GM23338 (cell line): ENCODE measurements around the gene ODAD4.

Experiments used
- CREB1 ChIP-seq: fragments of 250-450 bp; sonication (Bioruptor Pico); IDR thresholded peaks from 2 replicates; pipeline ENCODE4 v1.5.0; 2020; ENCODE audit warnings: low read depth, mild to moderate bottlenecking, moderate library complexity
- CTCF ChIP-seq, 2 experiments: fragments of 200-600 bp in 1 of 2; sonication (generic) in 1 of 2; conservative IDR thresholded peaks; 2 replicates each; pipeline versions ENCODE4 v1.5.1 to v1.6.1; 2016 to 2017; ENCODE audit warnings: antibody characterized with exemption in 2 of 2, low read depth in 2 of 2, mild to moderate bottlenecking in 2 of 2, moderate library complexity in 1 of 2
- EZH2 ChIP-seq: fragments of 200-600 bp; sonication (generic); IDR thresholded peaks from one replicate; pipeline ENCODE4 v1.8.0; 2017; ENCODE audit warnings: antibody characterized with exemption, mild to moderate bottlenecking, low read depth; ENCODE audit not compliant: unreplicated experiment
- EZH2phosphoT487 ChIP-seq: fragments of 200-600 bp; sonication (generic); IDR thresholded peaks from one replicate; pipeline ENCODE4 v1.8.1; 2018; ENCODE audit warnings: antibody characterized with exemption; ENCODE audit not compliant: unreplicated experiment
- JUNB ChIP-seq: IDR thresholded peaks from one replicate; pipeline ENCODE4 v1.6.1; 2016; ENCODE audit warnings: antibody characterized with exemption; ENCODE audit not compliant: unreplicated experiment
- POLR2AphosphoS5 ChIP-seq: IDR thresholded peaks from 2 replicates; pipeline ENCODE4 v1.6.1; 2016; ENCODE audit warnings: antibody characterized with exemption, low read depth
- STAT1 ChIP-seq: IDR thresholded peaks from one replicate; pipeline ENCODE4 v1.6.1; 2016; ENCODE audit warnings: antibody characterized with exemption; ENCODE audit not compliant: unreplicated experiment
- TF ChIP-seq, protein P1 (sequence below): IDR thresholded peaks from one replicate; pipeline ENCODE4 v1.6.1; 2018; ENCODE audit warnings: antibody characterized with exemption; ENCODE audit not compliant: unreplicated experiment
- TF ChIP-seq, protein P2 (sequence below): fragments of 250-450 bp; sonication (Bioruptor Pico); IDR thresholded peaks from 2 replicates; pipeline ENCODE4 v1.5.0; 2020; ENCODE audit warnings: mild to moderate bottlenecking, moderate library complexity

DNA sequence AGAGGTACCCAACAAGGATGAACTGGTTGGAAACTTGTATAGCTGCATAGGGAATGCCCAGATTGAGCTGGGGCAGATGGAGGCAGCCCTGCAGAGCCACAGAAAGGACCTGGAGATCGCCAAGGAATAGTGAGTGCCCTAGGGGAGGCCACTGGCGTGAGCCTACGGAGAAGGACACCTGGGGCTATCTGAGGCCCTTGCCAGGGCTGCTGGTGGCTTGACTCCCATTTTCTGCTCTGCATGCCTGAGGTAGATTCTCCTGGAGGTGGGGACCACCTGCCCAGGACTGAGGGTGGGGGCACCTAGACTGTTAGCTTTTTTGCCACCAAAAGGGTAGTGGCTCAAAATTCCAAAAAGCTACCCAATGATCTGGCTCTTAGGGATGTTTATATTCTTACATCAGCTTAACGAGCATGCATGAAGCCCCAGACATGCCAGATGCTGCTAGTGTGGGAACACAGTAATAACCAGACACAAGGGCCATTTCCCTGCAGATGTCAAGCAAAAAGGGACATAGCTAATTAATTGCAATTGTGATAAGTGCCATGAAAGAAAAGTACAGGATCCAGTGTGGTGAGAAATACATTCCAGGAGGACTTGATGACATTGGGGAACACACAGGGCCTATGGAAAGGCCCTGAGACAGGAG lies 8.8 kb downstream of the ODAD4 start:
- no peak for TF ChIP-seq CTCF (conservative IDR thresholded peaks at IDR 0.05; ENCODE audit: low read depth in 2 of 2)
- TF ChIP-seq POLR2AphosphoS5: no peak
- TF ChIP-seq CREB1 (CRISPR knock-in tag): no peak
- TF ChIP-seq EZH2: no peak
- TF ChIP-seq, protein P1, sequence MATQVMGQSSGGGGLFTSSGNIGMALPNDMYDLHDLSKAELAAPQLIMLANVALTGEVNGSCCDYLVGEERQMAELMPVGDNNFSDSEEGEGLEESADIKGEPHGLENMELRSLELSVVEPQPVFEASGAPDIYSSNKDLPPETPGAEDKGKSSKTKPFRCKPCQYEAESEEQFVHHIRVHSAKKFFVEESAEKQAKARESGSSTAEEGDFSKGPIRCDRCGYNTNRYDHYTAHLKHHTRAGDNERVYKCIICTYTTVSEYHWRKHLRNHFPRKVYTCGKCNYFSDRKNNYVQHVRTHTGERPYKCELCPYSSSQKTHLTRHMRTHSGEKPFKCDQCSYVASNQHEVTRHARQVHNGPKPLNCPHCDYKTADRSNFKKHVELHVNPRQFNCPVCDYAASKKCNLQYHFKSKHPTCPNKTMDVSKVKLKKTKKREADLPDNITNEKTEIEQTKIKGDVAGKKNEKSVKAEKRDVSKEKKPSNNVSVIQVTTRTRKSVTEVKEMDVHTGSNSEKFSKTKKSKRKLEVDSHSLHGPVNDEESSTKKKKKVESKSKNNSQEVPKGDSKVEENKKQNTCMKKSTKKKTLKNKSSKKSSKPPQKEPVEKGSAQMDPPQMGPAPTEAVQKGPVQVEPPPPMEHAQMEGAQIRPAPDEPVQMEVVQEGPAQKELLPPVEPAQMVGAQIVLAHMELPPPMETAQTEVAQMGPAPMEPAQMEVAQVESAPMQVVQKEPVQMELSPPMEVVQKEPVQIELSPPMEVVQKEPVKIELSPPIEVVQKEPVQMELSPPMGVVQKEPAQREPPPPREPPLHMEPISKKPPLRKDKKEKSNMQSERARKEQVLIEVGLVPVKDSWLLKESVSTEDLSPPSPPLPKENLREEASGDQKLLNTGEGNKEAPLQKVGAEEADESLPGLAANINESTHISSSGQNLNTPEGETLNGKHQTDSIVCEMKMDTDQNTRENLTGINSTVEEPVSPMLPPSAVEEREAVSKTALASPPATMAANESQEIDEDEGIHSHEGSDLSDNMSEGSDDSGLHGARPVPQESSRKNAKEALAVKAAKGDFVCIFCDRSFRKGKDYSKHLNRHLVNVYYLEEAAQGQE: no peak
- no peak for TF ChIP-seq STAT1
- TF ChIP-seq, protein P2, sequence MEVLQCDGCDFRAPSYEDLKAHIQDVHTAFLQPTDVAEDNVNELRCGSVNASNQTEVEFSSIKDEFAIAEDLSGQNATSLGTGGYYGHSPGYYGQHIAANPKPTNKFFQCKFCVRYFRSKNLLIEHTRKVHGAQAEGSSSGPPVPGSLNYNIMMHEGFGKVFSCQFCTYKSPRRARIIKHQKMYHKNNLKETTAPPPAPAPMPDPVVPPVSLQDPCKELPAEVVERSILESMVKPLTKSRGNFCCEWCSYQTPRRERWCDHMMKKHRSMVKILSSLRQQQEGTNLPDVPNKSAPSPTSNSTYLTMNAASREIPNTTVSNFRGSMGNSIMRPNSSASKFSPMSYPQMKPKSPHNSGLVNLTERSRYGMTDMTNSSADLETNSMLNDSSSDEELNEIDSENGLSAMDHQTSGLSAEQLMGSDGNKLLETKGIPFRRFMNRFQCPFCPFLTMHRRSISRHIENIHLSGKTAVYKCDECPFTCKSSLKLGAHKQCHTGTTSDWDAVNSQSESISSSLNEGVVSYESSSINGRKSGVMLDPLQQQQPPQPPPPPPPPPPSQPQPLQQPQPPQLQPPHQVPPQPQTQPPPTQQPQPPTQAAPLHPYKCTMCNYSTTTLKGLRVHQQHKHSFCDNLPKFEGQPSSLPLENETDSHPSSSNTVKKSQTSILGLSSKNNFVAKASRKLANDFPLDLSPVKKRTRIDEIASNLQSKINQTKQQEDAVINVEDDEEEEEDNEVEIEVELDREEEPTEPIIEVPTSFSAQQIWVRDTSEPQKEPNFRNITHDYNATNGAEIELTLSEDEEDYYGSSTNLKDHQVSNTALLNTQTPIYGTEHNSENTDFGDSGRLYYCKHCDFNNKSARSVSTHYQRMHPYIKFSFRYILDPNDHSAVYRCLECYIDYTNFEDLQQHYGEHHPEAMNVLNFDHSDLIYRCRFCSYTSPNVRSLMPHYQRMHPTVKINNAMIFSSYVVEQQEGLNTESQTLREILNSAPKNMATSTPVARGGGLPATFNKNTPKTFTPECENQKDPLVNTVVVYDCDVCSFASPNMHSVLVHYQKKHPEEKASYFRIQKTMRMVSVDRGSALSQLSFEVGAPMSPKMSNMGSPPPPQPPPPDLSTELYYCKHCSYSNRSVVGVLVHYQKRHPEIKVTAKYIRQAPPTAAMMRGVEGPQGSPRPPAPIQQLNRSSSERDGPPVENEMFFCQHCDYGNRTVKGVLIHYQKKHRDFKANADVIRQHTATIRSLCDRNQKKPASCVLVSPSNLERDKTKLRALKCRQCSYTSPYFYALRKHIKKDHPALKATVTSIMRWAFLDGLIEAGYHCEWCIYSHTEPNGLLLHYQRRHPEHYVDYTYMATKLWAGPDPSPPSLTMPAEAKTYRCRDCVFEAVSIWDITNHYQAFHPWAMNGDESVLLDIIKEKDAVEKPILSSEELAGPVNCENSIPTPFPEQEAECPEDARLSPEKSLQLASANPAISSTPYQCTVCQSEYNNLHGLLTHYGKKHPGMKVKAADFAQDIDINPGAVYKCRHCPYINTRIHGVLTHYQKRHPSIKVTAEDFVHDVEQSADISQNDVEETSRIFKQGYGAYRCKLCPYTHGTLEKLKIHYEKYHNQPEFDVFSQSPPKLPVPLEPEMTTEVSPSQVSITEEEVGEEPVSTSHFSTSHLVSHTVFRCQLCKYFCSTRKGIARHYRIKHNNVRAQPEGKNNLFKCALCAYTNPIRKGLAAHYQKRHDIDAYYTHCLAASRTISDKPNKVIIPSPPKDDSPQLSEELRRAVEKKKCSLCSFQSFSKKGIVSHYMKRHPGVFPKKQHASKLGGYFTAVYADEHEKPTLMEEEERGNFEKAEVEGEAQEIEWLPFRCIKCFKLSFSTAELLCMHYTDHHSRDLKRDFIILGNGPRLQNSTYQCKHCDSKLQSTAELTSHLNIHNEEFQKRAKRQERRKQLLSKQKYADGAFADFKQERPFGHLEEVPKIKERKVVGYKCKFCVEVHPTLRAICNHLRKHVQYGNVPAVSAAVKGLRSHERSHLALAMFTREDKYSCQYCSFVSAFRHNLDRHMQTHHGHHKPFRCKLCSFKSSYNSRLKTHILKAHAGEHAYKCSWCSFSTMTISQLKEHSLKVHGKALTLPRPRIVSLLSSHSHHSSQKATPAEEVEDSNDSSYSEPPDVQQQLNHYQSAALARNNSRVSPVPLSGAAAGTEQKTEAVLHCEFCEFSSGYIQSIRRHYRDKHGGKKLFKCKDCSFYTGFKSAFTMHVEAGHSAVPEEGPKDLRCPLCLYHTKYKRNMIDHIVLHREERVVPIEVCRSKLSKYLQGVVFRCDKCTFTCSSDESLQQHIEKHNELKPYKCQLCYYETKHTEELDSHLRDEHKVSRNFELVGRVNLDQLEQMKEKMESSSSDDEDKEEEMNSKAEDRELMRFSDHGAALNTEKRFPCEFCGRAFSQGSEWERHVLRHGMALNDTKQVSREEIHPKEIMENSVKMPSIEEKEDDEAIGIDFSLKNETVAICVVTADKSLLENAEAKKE (CRISPR knock-in tag): no peak
- TF ChIP-seq EZH2phosphoT487: no peak
- TF ChIP-seq JUNB: no peak
